Kidney epithelial cell (primary cell): ENCODE data around the gene TTLL1. TPM values are rescaled to one million over a fixed set of nuclear protein-coding genes. Genes with fewer than 3 reads are reported as not detected.

Source experiments
- DNase-seq: peaks from one replicate; pipeline ENCODE4 v3.0.0-alpha.2; 2010; ENCODE audit warnings: low read depth
- H3K27me3 ChIP-seq: 2 replicates; pipeline ENCODE4 v1.6.0; 2011; ENCODE audit warnings: low read length; ENCODE audit not compliant: control insufficient read depth, insufficient read depth
- H3K36me3 ChIP-seq: 2 replicates; pipeline ENCODE4 v1.5.1; 2011; ENCODE audit warnings: low read length; ENCODE audit not compliant: control insufficient read depth, insufficient read depth
- H3K4me3 ChIP-seq: 2 replicates; pipeline ENCODE4 v1.5.1; 2011; ENCODE audit warnings: low read depth, mild to moderate bottlenecking, control low read depth, low read length
- CTCF ChIP-seq: IDR thresholded peaks from 2 replicates; pipeline ENCODE4 v1.5.1; 2011; ENCODE audit warnings: mild to moderate bottlenecking, moderate library complexity, low read length, control low read depth, inconsistent platforms; ENCODE audit not compliant: insufficient read depth, poor library complexity, severe bottlenecking
- total RNA-seq: library from RNA; depleted of rRNA; stranded (reverse); fragments of >200 nt; gene quantifications from 2 replicates; pipeline ENCODE4 v1.2.3, GENCODE V29; 2015

The TTLL1 gene
- total RNA-seq, 1 donor from 2014 or later, result 14.8 TPM

DNA sequence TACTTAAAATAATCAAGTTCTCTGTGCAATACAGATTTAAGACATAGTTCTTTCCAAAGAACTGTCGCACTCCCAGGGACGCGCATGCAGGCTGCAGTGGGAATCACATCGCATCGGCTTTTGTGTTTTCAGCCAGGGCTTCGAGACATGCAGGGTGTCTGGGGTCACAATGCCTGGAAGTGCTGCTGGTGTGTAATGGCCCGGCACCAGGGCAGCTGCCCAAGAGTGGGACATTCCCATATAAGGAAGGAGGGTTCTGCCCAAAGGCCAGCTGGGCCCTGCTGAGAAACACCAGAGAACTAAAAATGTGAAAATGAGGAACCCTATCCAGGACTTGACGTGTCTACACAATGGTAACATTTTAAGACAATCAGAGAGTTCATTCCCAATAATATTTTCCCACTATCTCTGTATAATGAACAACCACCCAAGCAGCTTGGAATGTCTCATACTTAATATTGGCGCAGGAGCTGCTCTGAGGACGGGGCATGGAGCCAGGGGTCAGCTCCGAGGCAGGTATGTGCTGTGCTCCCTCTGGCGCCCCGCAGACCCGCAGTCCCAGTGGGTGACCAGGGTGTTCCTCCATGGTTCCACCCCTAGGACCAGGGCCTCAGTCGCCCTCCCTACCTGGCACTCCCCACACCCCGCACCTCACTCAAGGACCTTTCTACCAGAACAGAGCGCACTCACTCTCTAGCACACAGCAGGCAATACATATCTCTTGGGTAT is 42.7 kb upstream of the TTLL1 start:
- TF ChIP-seq CTCF, result no peak
- H3K27me3 ChIP-seq, result no peaks in the 10 kb centered on the region
- DNase-seq, result no peak
- no peak overlapping the region for H3K4me3 ChIP-seq
- H3K36me3 ChIP-seq, result peaks cover 3% of the 10 kb centered on the region

DNA sequence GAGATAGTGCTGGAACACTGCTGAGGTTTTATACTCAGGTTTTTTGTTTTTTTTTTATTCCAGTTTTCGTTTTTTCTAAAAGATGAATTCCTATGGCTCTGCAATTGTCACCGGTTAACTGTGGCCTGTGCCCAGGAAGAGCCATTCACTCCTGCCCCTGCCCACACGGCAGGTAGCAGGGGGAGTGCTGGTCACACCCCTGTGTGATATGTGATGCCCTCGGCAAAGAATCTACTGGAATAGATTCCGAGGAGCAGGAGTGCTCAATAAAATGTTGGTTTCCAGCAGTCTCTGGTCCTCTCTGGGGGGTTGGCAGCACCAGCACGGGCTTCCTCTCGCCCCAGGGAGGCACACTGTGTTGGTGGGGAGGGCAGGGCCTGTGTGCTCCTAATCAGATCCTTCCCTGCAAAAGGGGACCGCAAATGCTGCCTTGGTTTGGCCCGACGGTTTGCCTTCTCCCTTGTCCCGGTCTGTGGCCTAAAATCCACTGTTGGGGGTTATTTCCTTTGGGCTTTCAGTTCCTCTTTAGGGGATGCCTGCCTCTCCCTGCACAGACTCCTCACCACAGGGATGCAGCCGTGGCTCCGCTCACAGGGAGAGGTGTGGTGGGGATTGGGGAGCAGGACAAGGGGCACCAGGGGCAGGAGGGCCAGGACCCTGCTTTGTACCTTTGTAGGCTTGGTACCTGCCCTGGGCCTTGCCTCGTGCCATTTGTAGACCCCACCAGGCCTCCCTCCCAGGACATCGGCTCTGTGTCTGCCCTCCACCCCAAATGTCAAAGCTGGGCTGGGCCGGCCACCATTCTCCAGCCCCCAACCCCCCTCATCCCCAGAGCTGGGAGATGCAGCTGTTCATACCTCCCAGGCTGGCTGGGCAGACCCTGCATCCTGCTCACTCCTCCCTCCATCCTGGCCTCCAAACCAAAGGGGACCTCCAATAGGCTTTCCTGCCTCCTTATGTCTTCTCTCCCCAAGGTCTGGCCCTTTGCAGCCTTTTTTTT is 40.5 kb upstream of the TTLL1 start:
- no peak for TF ChIP-seq CTCF
- no peaks in the 10 kb centered on the region for H3K36me3 ChIP-seq
- DNase-seq, result no peak
- no peaks in the 10 kb centered on the region for H3K27me3 ChIP-seq
- no peak overlapping the region for H3K4me3 ChIP-seq

- no peak overlapping the region for H3K4me3 ChIP-seq
- DNase-seq, result no peak
- no peaks in the 10 kb centered on the region for H3K27me3 ChIP-seq
- no peaks in the 10 kb centered on the region for H3K36me3 ChIP-seq
- TF ChIP-seq CTCF, result no peak
Measured at GRCh38 chr22:43128928-43129424, 39.8 kb upstream of the TTLL1 start.

- no peak overlapping the region for H3K4me3 ChIP-seq
Measured at GRCh38 chr22:43128116-43128515, 38.9 kb upstream of the TTLL1 start.

More at GRCh38 chr22:43128116-43128515, 38.9 kb upstream of the TTLL1 start:
- TF ChIP-seq CTCF, result no peak
- no peak for DNase-seq
- Histone ChIP-seq H3K36me3 (no peaks in the 10 kb centered on the region), H3K27me3 (no peaks in the 10 kb centered on the region)
